Erythroblast (primary cell): ENCODE measurements around the gene ARSB.

ENCODE experiments used
- GATA1 ChIP-seq: IDR thresholded peaks from 2 replicates; pipeline ENCODE4 v1.6.1; 2011; ENCODE audit warnings: low read depth, mild to moderate bottlenecking, control low read depth, low read length, moderate library complexity
- POLR2A ChIP-seq: IDR thresholded peaks from 2 replicates; pipeline ENCODE4 v1.6.1; 2011; ENCODE audit warnings: mild to moderate bottlenecking, low read length

DNA sequence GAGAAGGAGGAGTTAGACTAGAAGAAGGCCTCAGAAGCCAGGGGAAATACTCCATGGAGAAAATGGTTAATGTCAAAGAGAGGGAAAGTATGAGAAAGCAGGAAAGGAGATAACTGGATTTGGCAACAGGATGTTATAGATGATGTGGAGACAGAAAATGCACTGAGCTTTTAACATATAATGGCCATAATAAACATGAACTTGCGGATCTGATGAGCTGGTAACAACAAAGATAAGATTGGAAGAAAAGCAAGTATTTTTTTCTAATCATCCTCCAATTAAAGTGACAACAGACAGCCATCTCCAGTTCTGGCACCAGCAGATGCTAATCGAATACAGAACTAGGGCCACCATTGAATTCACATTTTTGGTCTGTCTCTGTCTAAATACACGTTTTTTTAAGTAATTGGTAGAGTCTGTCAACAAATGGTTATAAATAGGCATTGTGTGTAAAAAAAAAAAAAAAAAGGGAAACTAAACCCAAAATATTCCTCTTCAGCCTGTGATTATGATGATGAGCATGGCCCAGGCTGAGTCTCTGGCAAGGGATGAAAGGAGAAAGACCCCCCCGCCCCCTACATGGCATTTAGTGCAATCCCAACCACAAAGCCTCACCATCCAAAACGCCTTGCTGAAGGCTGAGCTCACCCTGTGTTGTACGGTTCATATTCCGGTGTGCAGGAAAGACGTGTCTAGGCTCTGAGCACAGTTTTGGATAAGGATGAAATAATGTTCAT is 187.0 kb downstream of the ARSB start:
- no peak for TF ChIP-seq POLR2A
- no peak for TF ChIP-seq GATA1
